GM18499 (cell line): ENCODE data around the gene DUSP7.
A peak's percentile ranks its signal among the peaks of the same experiment; 100 is the strongest.

ENCODE experiments used
- ATAC-seq: cut with Tn5 transposase; IDR thresholded peaks from one replicate; pipeline ENCODE4 v1.9.1; 2021; ENCODE audit warnings: moderate number of reproducible peaks; ENCODE audit not compliant: insufficient read depth, unreplicated experiment

Gene DUSP7

GRCh38 chr3:52069855-52070254 lies 13.5 kb upstream of the DUSP7 start:
- no peak for ATAC-seq

- no peak for ATAC-seq
Observed at GRCh38 chr3:52069135-52069534, 12.8 kb upstream of the DUSP7 start.

- no peak for ATAC-seq
Observed at GRCh38 chr3:52068730-52069129, 12.4 kb upstream of the DUSP7 start.

- no peak for ATAC-seq
Observed at GRCh38 chr3:52068055-52068571, 11.7 kb upstream of the DUSP7 start.

GRCh38 chr3:52067526-52067925 lies 11.2 kb upstream of the DUSP7 start:
- no peak for ATAC-seq

GRCh38 chr3:52067046-52067445 lies 10.7 kb upstream of the DUSP7 start:
- no peak for ATAC-seq

GRCh38 chr3:52065264-52065756 lies 8.9 kb upstream of the DUSP7 start:
- ATAC-seq, result no peak

- ATAC-seq, result no peak
Observed at GRCh38 chr3:52064561-52064960, 8.2 kb upstream of the DUSP7 start.

GRCh38 chr3:52063026-52063723 lies 6.8 kb upstream of the DUSP7 start:
- ATAC-seq, result no peak

- no peak for ATAC-seq
Observed at GRCh38 chr3:52062505-52062904, 6.1 kb upstream of the DUSP7 start.

GRCh38 chr3:52061121-52061910 lies 4.9 kb upstream of the DUSP7 start:
- ATAC-seq, result no peak

- ATAC-seq, result no peak
Observed at GRCh38 chr3:52059781-52060180, 3.4 kb upstream of the DUSP7 start.

GRCh38 chr3:52057812-52058495 lies 1.6 kb upstream of the DUSP7 start:
- no peak for ATAC-seq

GRCh38 chr3:52056968-52057811 lies 819 bp upstream of the DUSP7 start:
- ATAC-seq, result peak; percentile 68

GRCh38 chr3:52055537-52056351 lies 627 bp downstream of the DUSP7 start:
- ATAC-seq, result no peak

GRCh38 chr3:52054661-52055511 lies 1.5 kb downstream of the DUSP7 start:
- ATAC-seq, result no peak

GRCh38 chr3:52053307-52054304 lies 2.8 kb downstream of the DUSP7 start:
- no peak for ATAC-seq
